ENCODE results near the gene CDH13.

CDH13 gene

DNA sequence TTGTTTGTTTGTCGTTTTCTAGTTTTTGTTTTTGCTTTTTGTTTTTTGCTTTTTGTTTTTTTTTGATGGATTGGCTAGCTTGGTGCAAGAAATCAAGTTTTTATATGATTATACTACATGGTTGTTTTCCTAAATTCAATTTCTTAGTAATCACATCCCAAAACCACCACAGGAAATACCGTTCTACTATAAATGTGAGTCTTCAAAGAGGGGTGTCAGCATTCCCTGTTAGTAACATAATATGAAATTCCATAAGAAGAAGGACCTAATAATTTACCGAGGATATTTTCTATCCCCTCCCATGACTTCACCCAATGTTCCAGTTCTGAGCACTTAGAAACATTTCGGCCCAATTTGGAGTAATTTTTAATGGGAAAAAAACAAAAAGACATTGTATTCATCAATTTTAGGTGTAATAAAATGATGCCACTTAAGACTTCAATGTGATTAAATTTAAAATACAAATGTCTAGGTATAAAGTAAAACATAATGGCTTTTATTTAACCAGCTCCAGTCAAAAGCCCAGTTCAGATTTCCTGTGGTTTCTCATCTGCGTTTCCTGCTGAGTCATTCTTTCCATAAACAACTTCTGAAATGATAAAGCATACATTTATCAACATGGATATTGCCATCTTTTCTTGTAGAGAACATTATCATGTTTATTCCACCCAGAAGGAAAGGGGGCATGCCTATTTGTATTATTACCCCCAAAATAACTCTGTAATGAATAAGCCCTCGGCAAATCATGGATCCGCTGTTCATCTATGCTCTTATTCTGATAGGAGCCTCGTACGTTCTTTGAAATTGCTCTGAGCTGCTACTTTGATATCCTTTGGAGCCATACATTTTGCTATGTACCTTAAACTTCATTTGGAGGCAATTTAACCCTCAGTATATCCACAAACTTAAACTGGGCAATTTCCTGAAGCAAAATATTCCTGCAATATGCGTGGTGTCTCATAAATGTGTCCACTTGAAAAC lies 1209.1 kb downstream of the CDH13 start:
- no peak for DNase-seq

DNA sequence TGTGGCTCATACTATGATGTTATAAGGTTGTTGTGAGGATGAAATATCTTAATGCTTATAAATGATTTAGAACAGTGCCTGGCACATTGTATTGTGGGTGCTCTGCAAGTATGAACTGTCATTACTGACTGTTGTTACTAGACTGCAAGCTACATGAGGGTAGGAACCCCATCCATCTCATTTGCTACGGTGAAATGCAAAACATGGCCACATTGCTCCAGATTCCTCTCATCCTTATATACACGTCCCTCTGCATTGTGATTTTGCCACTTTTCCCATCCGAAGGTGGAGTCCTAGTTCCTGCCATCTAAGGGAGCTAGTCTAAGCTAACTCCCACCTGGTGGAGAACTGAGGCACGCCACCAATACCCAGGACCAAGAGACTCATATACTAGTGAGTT lies 1210.8 kb downstream of the CDH13 start:
- DNase-seq, result no peak

DNA sequence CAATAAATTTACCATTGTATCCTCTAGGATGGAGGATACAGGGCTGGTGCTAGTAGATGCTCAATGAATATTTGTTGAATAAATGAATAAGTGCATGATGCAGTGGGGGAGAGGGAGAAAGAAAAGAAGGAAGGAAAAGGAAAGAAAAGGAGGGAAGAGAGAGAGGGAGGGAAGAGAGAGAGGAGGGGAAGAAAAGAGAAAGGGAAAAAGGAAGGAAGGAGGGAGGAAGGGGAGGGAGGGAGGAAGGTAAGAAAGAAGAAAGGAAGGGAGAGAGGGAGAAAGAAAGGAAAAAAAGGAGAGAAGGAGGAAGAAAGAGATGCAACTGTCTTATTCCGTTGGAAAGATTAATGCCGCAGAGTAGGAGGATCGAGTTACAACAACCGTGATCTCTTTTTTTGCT lies 1211.4 kb downstream of the CDH13 start:
- no peak for DNase-seq

DNA sequence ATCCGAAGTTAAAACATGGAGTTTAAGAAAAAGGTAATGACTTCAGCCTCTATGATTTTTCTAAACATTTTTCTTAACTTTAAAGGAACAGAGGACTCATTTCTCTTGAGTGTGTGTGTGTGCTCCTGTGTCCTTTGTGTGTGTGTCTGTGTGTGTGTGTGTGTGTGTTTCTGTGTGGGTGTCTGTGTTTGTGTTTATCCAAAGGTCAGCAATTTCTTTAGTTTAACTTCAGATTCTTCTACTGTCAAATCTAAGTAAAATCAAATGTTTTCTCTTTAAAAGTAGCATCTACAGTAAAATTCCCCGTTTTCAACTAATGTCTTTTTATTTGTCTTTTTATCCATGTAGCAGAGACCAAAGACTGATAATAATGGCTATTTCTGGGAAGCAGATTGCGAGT lies 1212.8 kb downstream of the CDH13 start:
- DNase-seq, result no peak

DNA sequence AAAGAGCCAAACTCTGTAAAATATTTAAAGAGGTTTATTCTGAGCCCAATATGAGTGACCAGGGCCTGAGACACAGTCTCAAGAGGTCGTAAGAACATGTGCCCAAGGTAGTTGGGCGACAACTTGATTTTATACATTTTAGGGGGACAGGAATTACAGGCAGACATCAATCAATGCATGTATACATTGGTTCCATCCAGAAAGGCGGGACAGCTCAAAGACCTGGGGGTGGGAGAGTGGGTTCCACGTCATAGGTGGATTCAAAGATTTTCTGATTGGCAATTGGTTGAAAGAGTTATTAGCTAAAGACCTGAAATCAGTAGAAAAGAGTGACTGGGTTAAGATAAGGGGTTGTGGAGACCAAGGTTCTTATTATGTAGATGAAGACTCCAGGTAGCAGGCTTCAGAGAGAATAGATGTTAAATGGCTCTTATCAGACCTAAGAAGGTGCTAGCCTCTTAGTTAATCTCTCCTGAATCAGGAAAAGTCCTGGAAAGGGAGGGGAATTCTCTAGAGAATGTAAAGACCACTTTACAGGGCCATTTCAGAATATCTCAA lies 1213.4 kb downstream of the CDH13 start:
- no peak for DNase-seq

DNA sequence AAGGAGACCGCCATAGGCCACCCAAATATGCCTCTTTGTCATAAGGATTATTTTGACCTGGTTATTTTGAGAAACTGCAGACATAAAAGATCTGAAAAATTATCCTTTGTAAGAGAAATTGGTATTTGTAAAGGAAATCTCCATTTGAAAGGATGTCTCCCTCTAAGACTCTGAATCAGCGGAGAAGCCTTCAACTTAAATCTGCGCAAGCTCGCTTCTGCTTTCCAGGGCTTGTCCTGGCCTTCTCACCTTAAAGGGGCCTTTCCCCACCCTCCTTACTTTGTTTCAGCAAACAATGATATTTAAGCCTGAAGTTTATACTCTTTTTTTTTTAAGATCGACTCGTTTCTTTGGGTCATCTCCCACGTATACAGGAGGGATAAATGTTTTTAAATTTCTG lies 1215.5 kb downstream of the CDH13 start:
- DNase-seq, result no peak

DNA sequence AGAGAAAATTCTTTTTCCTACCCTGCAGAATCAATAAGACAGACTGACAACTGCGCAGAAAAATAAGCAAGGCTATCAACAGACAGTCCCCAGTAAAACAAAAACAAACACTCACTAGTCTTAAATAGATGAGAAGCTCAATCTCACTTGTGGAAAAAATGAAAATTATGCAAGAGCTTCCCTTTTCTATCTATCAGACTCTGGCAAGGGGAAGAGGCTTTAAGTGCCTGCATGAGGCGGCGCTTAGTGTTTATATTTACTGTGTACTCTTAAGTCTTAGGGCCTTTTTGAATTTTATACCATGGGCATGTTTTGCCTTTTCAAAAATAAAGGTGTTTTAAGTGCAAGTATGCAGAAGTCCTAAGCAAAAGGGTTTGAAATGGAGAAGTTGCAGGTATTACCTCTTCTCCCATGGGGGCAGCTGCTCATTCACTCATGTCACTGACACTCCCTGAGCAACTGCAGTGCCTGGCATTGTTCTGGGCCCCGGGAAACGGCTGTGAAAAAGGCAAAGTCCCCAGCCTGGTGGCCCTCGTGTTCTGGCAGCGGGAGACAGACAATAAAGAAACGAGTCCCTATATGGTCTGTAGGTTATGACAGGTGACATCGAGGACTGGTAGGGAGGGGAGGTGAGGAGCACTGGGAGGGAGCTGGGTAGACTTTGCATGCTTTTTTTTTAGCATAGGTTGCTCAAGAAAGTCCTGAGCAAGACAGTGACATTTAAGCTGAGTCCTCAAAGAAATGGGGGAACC lies 1216.2 kb downstream of the CDH13 start:
- DNase-seq, result no peak

DNA sequence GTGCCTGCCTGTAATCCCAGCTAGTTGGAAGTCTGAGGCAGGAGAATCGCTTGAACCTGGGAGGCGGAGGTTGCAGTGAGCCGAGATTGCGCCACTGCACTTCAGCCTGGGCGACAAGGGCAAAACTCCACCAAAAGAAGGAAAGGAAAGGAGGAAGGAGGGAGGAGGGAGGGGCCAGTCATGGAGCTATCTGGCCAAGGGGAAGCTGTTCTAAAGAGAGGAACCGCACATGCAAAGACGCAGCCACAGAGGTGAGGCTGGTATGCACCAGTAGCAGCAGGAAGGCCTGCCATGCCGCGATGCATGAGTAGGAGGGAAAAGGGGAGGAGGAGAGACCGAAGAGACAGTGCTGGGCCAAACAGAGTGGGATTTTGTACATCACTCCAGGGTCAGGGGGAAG lies 1216.9 kb downstream of the CDH13 start:
- DNase-seq, result no peak

DNA sequence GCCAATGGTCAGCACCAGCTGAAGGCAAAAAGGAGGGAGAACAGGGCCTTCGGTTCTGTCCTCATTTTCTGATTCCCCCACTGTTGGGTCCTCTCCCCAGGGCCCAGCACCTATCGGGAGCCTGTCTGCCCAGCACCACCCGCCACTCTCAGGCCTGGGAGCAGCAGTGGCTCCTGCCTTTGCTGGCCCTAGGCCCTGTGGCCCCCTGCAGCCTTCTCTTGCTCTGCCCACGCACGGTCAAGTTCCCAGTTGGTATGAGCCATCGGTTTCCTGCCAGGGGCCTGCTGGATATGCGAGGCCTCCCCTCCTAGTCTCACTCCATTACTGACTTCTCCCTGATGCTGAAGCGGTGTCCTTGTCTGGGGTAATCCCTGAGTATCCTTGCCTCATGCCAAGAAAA lies 1218.5 kb downstream of the CDH13 start:
- no peak for DNase-seq

DNA sequence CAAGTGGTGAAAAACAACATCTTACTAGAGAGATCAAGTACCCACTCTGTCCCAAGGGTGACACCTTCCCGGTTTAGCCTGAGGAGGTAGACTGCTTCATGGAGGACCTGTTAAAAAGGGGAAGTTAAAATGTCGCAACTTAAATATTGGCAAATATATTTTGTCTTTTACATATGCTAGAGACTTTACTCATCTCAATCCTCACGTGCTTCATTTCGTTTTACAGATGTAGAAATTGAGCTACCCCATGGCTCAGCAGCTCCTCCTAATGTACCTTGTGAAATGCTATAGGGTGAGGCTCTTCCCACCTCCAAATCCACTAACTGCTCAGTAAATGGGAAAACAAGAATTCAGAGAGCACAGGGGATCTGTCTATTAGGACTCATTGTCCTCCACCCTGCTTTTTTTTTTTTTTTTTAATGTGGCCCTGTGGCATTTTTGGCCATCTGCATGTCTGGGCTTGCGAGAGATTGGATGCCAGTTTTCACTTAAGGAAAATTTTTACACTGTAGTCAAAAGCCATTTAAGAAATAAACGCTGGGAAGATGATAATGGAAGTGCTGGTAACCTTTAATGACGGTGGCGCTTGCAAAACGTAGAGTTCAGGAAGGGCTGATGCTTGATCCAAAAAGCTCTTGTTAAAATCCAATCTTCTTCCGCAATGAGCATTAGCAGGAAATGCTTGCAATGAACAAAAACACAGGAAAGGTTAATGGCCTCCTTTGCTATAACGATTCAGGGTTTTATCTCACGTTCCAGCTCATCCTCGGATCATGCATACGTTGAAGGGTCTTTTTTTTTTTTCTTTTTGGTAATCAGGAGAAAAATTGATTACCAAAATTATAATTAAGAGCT lies 1220.8 kb downstream of the CDH13 start:
- no peak for DNase-seq

DNA sequence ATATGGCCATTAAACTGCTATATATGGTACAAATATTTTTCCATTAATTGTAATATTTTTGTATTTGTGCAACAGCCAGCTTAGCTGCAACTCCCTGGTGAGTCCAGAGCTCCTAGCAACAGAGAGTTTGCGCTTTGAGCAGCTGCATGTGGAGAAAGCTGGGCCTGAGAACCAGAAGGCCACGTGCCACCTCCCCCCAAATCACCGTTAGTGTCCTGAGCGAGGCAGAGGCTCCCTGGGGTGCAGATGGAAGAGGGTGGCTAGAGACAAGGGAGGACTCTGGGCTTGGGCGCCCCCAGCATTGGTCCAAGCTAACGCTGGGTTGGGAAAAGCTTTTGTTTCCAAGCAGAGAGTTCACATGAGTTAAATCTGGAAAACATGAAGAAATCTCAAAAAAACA lies 1222.7 kb downstream of the CDH13 start:
- no peak for DNase-seq

All from activated CD4-positive, alpha-beta T cell treated with anti-CD3 and anti-CD28 coated beads for 4 hours (primary cell).